ENCODE data around the gene RPTOR. TPM values are rescaled to one million over a fixed set of nuclear protein-coding genes. Genes with fewer than 3 reads are reported as not detected.

RPTOR gene
- polyA plus RNA-seq, 3 donors from 2014 or later = 1.8 to 10.2 (median 3.8) TPM

DNA sequence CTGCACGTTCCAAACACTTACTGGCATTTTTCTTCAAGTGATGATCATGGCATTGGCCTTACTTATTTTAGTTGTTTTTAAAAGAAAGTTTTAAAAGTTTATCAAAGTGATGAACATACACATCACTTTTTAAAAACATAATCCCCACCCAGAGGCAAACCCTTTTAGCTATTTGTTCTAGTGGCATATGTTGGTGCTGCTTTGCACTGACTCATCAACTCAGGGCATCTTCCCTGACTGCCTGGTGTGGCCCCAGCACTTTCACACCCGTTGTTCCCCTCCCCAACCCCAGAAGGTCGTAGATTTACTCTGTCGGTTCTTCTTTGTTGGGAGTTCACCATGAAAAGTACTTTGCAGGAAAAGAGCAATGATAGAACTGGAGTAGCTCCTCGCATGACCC lies 161.3 kb downstream of the RPTOR start:
- Mint-ChIP-seq H3K27ac (peak overlapping the region in 5 of 6 donors; percentile 58 to 88 (median 74)), H3K36me3 (peaks cover 0 to 11% (median 3%) of the 10 kb centered on the region in 3 donors), H3K4me1 (peaks cover 56 to 73% of the 10 kb centered on the region in 2 donors), H3K9me3 (no peaks in the 10 kb centered on the region), H3K27me3 (ENCODE audit: low read depth in 3 of 3) (peaks cover 3 to 5% (median 3%) of the 10 kb centered on the region in 3 donors), H3K4me3 (peak overlapping the region in 2 of 5 donors; percentile 17 to 31)
- no peak for DNase-seq

DNA sequence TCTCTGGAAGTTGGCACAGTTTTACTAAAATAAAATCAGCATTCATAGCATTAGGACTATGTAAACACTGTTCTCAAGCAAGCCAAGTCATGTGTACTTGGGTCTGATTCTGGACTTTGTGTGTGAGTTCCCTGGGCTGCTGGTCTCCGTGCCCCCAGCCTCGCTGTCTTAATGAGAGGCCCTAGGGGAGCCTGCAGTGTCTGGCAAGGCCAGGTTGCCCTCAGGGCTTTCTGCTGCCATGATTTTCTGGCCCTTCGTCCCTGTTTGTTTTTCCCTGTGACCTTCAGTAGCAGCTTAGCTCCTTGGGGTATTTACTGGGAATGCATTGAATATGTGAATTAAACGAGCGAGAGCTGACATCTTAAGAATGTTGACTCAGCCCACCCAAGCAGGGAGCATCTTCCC lies 161.8 kb downstream of the RPTOR start:
- H3K36me3 Mint-ChIP-seq = peaks cover 0 to 11% (median 6%) of the 10 kb centered on the region in 3 donors
- H3K27me3 Mint-ChIP-seq (ENCODE audit: low read depth in 3 of 3) = peaks cover 0 to 5% (median 1%) of the 10 kb centered on the region in 3 donors
- H3K9me3 Mint-ChIP-seq = no peaks in the 10 kb centered on the region
- no peak for DNase-seq
- peaks cover 55 to 75% of the 10 kb centered on the region in 2 donors for H3K4me1 Mint-ChIP-seq
- peak overlapping the region in 5 of 6 donors; percentile 58 to 88 (median 74) for H3K27ac Mint-ChIP-seq
- H3K4me3 Mint-ChIP-seq = peak overlapping the region in 2 of 5 donors; percentile 4 to 34

DNA sequence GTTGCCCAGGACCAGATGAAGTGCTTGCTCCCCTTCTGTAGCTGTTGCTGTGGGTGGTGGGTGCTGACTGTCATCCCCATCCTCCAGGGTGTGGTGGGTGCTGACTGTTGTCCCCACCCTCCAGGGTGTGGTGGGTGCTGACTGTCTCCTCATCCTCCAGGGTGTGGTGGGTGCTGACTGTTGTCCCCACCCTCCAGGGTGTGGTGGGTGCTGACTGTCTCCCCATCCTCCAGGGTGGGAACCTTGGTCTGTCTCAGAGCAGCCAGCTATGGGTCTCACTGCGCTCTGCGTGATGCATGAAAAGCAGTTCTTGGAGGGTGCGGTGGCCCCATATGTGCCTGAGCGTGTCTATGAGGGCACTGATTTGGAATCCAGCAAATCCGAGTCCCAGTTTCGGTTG lies 163.8 kb downstream of the RPTOR start:
- peaks cover 0 to 1% (median 1%) of the 10 kb centered on the region in 3 donors for H3K27me3 Mint-ChIP-seq (ENCODE audit: low read depth in 3 of 3)
- peak overlapping the region in 3 of 5 donors; percentile 54 to 84 (median 70) for H3K4me3 Mint-ChIP-seq
- peaks cover 46 to 62% of the 10 kb centered on the region in 2 donors for H3K4me1 Mint-ChIP-seq
- no peak for DNase-seq
- peaks cover 0 to 11% (median 4%) of the 10 kb centered on the region in 3 donors for H3K36me3 Mint-ChIP-seq
- H3K27ac Mint-ChIP-seq = peak overlapping the region in 4 of 6 donors; percentile 75 to 94 (median 87)
- no peaks in the 10 kb centered on the region for H3K9me3 Mint-ChIP-seq

- H3K4me3 Mint-ChIP-seq = peak overlapping the region in 3 of 5 donors; percentile 54 to 84 (median 70)
- H3K27me3 Mint-ChIP-seq (ENCODE audit: low read depth in 3 of 3) = peaks cover 0 to 1% (median 0%) of the 10 kb centered on the region in 3 donors
- peak overlapping the region in 5 of 6 donors; percentile 55 to 94 (median 83) for H3K27ac Mint-ChIP-seq
- no peaks in the 10 kb centered on the region for H3K9me3 Mint-ChIP-seq
- H3K36me3 Mint-ChIP-seq = peaks cover 0 to 11% (median 4%) of the 10 kb centered on the region in 3 donors
- no peak for DNase-seq
- H3K4me1 Mint-ChIP-seq = peaks cover 39 to 55% of the 10 kb centered on the region in 2 donors
Observed at GRCh38 chr17:80709090-80709695, 164.6 kb downstream of the RPTOR start.

DNA sequence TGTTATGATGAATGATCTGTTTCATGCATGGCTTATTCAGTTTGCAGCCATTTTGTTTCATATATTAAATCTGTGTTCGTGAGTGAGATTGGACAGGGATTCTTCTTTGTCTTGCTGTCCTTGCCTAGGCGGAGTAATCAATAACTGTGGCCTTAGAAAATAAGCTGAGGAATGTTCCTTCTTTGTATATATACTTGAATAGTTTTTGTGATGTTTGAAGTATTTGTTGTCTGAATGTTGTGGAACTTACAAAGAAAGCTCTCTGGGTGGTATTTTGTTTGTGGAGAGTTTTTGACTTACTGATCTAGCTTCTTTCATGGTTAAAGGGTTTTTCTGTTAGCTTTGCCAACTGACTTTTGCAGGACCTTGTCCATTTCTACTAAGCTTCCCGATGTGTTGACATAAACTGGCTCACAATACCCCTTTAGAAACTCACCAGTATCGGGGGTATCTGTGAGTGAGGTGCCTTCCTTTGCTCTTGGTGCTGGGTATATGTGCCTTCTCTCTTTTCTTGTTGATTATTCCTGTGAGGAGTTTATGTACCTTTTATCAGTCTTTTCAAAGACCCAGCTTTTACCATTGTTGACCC lies 166.2 kb downstream of the RPTOR start:
- peaks cover 0 to 1% (median 0%) of the 10 kb centered on the region in 3 donors for H3K27me3 Mint-ChIP-seq (ENCODE audit: low read depth in 3 of 3)
- no peak for DNase-seq
- peaks cover 0 to 11% (median 5%) of the 10 kb centered on the region in 3 donors for H3K36me3 Mint-ChIP-seq
- no peaks in the 10 kb centered on the region for H3K9me3 Mint-ChIP-seq
- H3K27ac Mint-ChIP-seq = peak overlapping the region; percentile 11 to 83 (median 59)
- H3K4me3 Mint-ChIP-seq = peak overlapping the region in 2 of 5 donors; percentile 54 to 84
- H3K4me1 Mint-ChIP-seq = peaks cover 27 to 49% of the 10 kb centered on the region in 2 donors

- Mint-ChIP-seq H3K4me3 (peak overlapping the region in 3 of 5 donors; percentile 33 to 71 (median 62)), H3K4me1 (peaks cover 27 to 39% of the 10 kb centered on the region in 2 donors), H3K27ac (peak overlapping the region in 5 of 6 donors; percentile 4 to 75 (median 23)), H3K27me3 (ENCODE audit: low read depth in 3 of 3) (peaks cover 0 to 2% (median 1%) of the 10 kb centered on the region in 3 donors), H3K9me3 (no peaks in the 10 kb centered on the region), H3K36me3 (peaks cover 0 to 17% (median 11%) of the 10 kb centered on the region in 3 donors)
- no peak for DNase-seq
Observed at GRCh38 chr17:80712089-80712488, 167.5 kb downstream of the RPTOR start.

GRCh38 chr17:80712606-80713005 lies 168.0 kb downstream of the RPTOR start:
- Mint-ChIP-seq H3K4me1 (peaks cover 27 to 37% of the 10 kb centered on the region in 2 donors), H3K27ac (peak overlapping the region in 4 of 6 donors; percentile 2 to 67 (median 54)), H3K9me3 (no peaks in the 10 kb centered on the region), H3K36me3 (peaks cover 0 to 19% (median 11%) of the 10 kb centered on the region in 3 donors), H3K27me3 (ENCODE audit: low read depth in 3 of 3) (peaks cover 0 to 2% (median 1%) of the 10 kb centered on the region in 3 donors), H3K4me3 (peak overlapping the region in 3 of 5 donors; percentile 11 to 71 (median 38))
- DNase-seq = no peak

GRCh38 chr17:80716986-80717719 lies 172.5 kb downstream of the RPTOR start:
- Mint-ChIP-seq H3K27ac (peak overlapping the region in 2 of 6 donors; percentile 44 to 63), H3K9me3 (no peaks in the 10 kb centered on the region), H3K4me1 (peaks cover 15 to 25% of the 10 kb centered on the region in 2 donors), H3K27me3 (ENCODE audit: low read depth in 3 of 3) (peaks cover 0 to 3% (median 2%) of the 10 kb centered on the region in 3 donors), H3K36me3 (peaks cover 0 to 19% (median 0%) of the 10 kb centered on the region in 3 donors), H3K4me3 (no peak overlapping the region)
- no peak for DNase-seq

DNA sequence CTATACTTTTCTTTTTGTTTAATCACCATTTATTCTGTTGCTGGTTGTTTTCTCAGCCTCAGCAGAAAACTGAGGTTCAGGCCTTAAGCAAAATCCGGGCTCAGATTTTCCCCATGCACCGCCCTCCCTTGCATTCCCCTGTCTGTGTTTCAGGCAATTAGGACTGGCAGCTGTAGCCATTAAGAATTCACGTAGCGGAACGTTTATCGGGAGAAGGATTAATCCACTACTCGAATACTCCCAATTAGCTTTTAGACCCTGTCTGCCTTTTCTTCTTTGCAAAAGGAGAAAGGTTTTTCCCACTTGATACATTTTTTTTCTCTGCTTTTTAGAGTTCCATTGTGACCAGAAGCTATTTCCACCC lies 173.1 kb downstream of the RPTOR start:
- H3K36me3 Mint-ChIP-seq = peaks cover 0 to 19% (median 0%) of the 10 kb centered on the region in 3 donors

GRCh38 chr17:80718428-80718827 lies 173.8 kb downstream of the RPTOR start:
- DNase-seq = no peak
- Mint-ChIP-seq H3K27ac (peak overlapping the region in 2 of 6 donors; percentile 24 to 42), H3K4me1 (peaks cover 12 to 28% of the 10 kb centered on the region in 2 donors), H3K9me3 (no peaks in the 10 kb centered on the region), H3K4me3 (peak overlapping the region in 1 of 5 donors; percentile 12), H3K36me3 (peaks cover 0 to 19% (median 0%) of the 10 kb centered on the region in 3 donors), H3K27me3 (ENCODE audit: low read depth in 3 of 3) (peaks cover 0 to 3% (median 2%) of the 10 kb centered on the region in 3 donors)

More for the DNA sequence above, 173.1 kb downstream of the RPTOR start:
- Mint-ChIP-seq H3K9me3 (no peaks in the 10 kb centered on the region), H3K4me1 (peaks cover 12 to 25% of the 10 kb centered on the region in 2 donors), H3K4me3 (no peak overlapping the region), H3K27me3 (ENCODE audit: low read depth in 3 of 3) (peaks cover 0 to 3% (median 2%) of the 10 kb centered on the region in 3 donors), H3K27ac (peak overlapping the region in 2 of 6 donors; percentile 15 to 44)
- DNase-seq = no peak

DNA sequence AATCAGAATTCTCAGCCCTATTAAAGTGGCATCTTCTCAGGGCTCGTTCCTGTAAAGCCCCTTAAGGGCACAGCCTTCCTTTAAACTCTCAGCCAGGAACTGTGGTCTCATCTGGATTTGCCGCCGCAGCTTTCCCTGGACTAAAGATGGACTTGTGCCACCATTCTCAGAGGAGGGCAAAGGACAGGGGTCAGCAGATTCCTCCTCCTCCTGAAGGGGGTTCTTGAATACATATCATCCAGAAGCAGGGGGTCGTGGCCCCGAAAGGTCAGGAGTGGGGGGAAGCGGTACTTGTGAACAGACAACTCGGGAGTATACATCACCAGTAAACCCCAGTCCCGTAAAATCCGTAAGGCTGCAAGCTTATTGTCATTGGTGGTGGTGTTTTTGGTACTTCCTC lies 174.8 kb downstream of the RPTOR start:
- Mint-ChIP-seq H3K27ac (peak overlapping the region in 1 of 6 donors; percentile 25), H3K27me3 (ENCODE audit: low read depth in 3 of 3) (peaks cover 0 to 3% (median 2%) of the 10 kb centered on the region in 3 donors), H3K4me1 (peaks cover 12 to 28% of the 10 kb centered on the region in 2 donors), H3K9me3 (no peaks in the 10 kb centered on the region), H3K36me3 (peaks cover 0 to 19% (median 0%) of the 10 kb centered on the region in 3 donors), H3K4me3 (no peak overlapping the region)
- DNase-seq = no peak

DNA sequence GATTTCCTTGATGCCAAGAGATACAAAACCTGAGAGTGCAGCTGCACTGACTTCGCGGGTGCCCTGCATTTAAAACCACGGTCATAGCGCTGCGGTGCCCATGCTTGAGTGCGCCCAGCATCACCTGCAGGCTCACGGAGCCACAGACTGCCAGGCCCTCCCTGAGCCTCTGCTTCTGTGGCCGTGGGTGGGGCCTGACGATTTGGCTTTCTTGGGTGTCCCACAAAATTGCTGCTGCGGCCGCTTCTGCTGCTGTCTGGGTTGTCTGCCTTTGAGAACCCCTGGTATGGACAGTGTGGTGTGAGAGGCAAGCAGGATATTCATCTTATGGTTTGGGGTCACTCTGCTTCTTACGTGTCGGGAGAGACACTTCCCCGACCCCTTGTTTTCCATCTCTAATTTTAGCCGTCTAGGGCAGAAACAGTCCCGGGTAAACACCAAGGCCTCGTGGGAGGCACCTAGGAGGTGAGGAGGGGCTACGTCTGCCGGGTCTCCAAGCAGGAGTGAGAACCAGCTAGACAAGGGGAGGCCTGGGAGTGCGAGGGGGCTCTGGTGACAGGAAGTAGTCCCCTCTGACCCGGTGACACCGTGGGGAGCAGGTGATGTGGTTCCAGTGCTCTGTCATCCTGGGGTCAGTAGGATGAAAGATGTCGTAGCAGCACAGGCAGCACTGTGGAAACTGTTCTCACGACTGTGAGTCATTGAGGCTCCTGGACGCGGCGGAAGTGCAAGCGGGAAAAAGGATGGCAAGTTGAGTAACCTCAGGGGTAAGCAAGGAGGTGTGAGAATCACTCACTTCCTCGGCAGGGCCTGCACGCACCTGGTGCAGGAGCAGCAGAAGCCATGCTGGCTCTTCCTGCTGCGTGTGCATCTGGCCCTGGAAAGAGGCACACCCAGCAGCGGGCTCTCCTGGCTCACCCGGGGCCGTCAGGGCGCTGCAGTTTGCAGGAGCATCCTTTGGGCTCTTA lies 176.3 kb downstream of the RPTOR start:
- peaks cover 14 to 28% of the 10 kb centered on the region in 2 donors for H3K4me1 Mint-ChIP-seq
- H3K27ac Mint-ChIP-seq = peak overlapping the region; percentile 66 to 93 (median 88)
- H3K36me3 Mint-ChIP-seq = peaks cover 0 to 17% (median 0%) of the 10 kb centered on the region in 3 donors
- peak overlapping the region in 4 of 5 donors; percentile 51 to 86 (median 68) for H3K4me3 Mint-ChIP-seq
- peak; percentile 32 to 66 (median 49) for DNase-seq
- no peaks in the 10 kb centered on the region for H3K9me3 Mint-ChIP-seq
- peaks cover 0 to 3% (median 2%) of the 10 kb centered on the region in 3 donors for H3K27me3 Mint-ChIP-seq (ENCODE audit: low read depth in 3 of 3)

All from immature natural killer cell (primary cell).